ENCODE measurements around the gene BNIP2.

- TF ChIP-seq, protein P1, sequence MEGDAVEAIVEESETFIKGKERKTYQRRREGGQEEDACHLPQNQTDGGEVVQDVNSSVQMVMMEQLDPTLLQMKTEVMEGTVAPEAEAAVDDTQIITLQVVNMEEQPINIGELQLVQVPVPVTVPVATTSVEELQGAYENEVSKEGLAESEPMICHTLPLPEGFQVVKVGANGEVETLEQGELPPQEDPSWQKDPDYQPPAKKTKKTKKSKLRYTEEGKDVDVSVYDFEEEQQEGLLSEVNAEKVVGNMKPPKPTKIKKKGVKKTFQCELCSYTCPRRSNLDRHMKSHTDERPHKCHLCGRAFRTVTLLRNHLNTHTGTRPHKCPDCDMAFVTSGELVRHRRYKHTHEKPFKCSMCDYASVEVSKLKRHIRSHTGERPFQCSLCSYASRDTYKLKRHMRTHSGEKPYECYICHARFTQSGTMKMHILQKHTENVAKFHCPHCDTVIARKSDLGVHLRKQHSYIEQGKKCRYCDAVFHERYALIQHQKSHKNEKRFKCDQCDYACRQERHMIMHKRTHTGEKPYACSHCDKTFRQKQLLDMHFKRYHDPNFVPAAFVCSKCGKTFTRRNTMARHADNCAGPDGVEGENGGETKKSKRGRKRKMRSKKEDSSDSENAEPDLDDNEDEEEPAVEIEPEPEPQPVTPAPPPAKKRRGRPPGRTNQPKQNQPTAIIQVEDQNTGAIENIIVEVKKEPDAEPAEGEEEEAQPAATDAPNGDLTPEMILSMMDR (IDR thresholded peaks at IDR 0.05) = no peak
- TF ChIP-seq POLR2A (IDR thresholded peaks at IDR 0.05) = no peak
These were observed 34.7 kb upstream of the BNIP2 start for GRCh38 chr15:59723687-59724346.
